ENCODE results near the gene FRMD4B. TPM values are rescaled to one million over a fixed set of nuclear protein-coding genes. Genes with fewer than 3 reads are reported as not detected.

The FRMD4B gene
- total and polyA plus RNA-seq, 2 donors (not counting 3 experiments of a cell fraction or from before 2014, with no cell fraction given) = 66.4 to 89.7 TPM

GRCh38 chr3:69126216-69126615 is 259.7 kb downstream of the FRMD4B start:
- TF ChIP-seq MAX (IDR thresholded peaks at IDR 0.05; ENCODE audit: insufficient read depth, insufficient read length) = no peak
- TF ChIP-seq POLR2A (IDR thresholded peaks at IDR 0.05; ENCODE audit: low read depth, low read length) = no peak
- no peak for TF ChIP-seq JUN (IDR thresholded peaks at IDR 0.05; ENCODE audit: borderline replicate concordance, insufficient read depth, insufficient read length, low read depth)
- TF ChIP-seq MYC (IDR thresholded peaks at IDR 0.05; ENCODE audit: low read depth, low read length) = no peak
- no peak for TF ChIP-seq CTCF (IDR thresholded peaks at IDR 0.05; ENCODE audit: extremely low read depth in 1 of 2, insufficient read depth in 1 of 2, low read depth in 1 of 2, low read length in 2 of 2)
- no peak for TF ChIP-seq FOS (IDR thresholded peaks at IDR 0.05; ENCODE audit: borderline replicate concordance, insufficient read depth, low read length)
- TF ChIP-seq EZH2 (IDR thresholded peaks at IDR 0.05; ENCODE audit: borderline replicate concordance, low read depth, low read length, severe bottlenecking) = no peak
- no peak for TF ChIP-seq GATA2 (IDR thresholded peaks at IDR 0.05; ENCODE audit: insufficient read depth, insufficient read length, low read depth, low read length)
- TF ChIP-seq POLR2AphosphoS5 (IDR thresholded peaks at IDR 0.05; ENCODE audit: insufficient read depth, low read depth, low read length) = no peak
- Histone ChIP-seq H3K4me3 (replicated peaks in 1 of 3; ENCODE audit: insufficient read depth in 1 of 3, low read depth in 1 of 3, low read length in 3 of 3) (no peak overlapping the region), H4K20me1 (replicated peaks; ENCODE audit: control insufficient read depth, extremely low read depth, insufficient read depth, low read length) (no peaks in the 10 kb centered on the region), H3K27ac (ENCODE audit: insufficient read depth, low read depth, low read length) (no peak overlapping the region), H3K79me2 (ENCODE audit: control insufficient read depth, insufficient read depth, low read length) (no peaks in the 10 kb centered on the region), H3K9me3 (replicated peaks; ENCODE audit: control insufficient read depth, insufficient read depth, low read length) (no peaks in the 10 kb centered on the region), H3K27me3 (ENCODE audit: control insufficient read depth in 2 of 2, insufficient read depth in 2 of 2, low read length in 2 of 2) (no peaks in the 10 kb centered on the region), H2AFZ (ENCODE audit: low read depth, low read length) (no peak overlapping the region), H3K9me1 (replicated peaks; ENCODE audit: control insufficient read depth, extremely low read depth, insufficient read depth, low read length) (no peaks in the 10 kb centered on the region), H3K36me3 (ENCODE audit: control insufficient read depth in 2 of 2, extremely low read depth in 1 of 2, insufficient read depth in 2 of 2, low read length in 2 of 2) (no peaks in the 10 kb centered on the region), H3K4me1 (ENCODE audit: control insufficient read depth, extremely low read depth, insufficient read depth, low read length) (peaks cover 16% of the 10 kb centered on the region), H3K4me2 (ENCODE audit: insufficient read depth, low read length) (no peak overlapping the region), H3K9ac (replicated peaks; ENCODE audit: extremely low read depth, insufficient read depth, low read length) (no peak overlapping the region)
- intact Hi-C loops (cut with micrococcal nuclease) (no loop called here), dilution Hi-C loops (cut with MboI; ENCODE audit: extremely low pct_ligation_motif_present, low sequenced_read_pairs) (no loop called here)
- CTCF ChIA-PET = interaction anchor here (0.8 to 2.5 kb wide), 7 partner anchors 11 to 302 kb away, joined by 3 to 16 read pairs (median 4); no protein-coding TSS in a partner anchor
- FAIRE-seq = no peak
- POLR2A ChIA-PET = no interaction called here
- no TSS peak for BruUV-seq (replicated peaks)
- DNase-seq (ENCODE audit: low read depth, low spot score) = no peak

All from endothelial cell of umbilical vein (primary cell).